ENCODE measurements around the gene TMEM132C.
"Not testable (repeated sequence)": the region's sequence is repeated elsewhere in the genome, so short reads cannot be mapped to it uniquely, and the experiment has no call there.

The TMEM132C gene

DNA sequence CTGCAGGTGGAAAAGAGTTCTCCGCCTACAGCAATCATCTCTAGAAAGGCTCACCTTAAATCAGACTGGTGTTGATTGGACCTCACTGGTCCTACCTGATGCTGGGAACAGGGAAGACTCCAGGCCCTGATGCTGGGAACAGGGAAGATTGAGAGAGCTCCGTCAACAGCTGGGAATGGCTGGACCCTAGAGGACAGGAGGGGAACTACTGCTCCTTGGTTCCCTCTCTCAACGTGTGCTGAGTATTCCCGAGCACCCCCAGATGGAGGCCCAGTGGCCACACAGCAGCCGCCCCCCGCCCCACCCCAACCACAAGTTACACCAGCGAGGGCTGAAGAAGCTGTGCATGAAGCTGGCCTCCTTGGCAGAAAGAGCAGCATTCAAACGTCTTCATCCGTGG is 316.5 kb downstream of the TMEM132C start:
- peaks cover 20% of the 10 kb centered on the region for H3K9me3 Mint-ChIP-seq
- no peak overlapping the region for H3K4me3 Mint-ChIP-seq

DNA sequence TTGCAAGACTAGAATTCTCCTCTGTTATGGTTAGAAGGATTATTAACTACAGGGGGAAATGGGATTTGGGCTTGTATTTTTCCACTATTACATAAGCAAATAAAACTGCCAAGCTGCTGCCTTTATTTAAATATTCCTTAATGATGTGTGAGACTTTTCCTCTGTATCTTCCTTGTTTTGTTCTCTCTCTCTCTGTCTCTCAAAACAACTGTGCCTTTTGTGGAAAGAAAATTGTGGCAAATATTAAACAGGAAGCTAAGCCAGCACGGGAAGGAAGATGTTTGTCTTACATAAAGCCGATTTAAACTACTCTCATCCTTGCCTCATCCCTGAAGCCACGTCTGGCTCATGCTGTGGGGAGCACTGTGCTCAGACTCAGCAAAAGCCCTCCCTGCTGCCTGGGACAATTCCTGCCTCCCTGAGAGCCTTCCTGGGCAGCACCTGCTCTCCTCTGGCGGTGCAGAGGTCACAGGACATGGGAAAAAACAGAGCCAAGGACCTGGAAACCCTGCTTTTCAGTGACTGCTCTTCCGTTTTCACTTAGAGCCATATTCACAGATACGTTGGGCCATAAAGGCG is 319.6 kb downstream of the TMEM132C start:
- no peaks in the 10 kb centered on the region for H3K27me3 Mint-ChIP-seq (ENCODE audit: low read depth)
- no peaks in the 10 kb centered on the region for H3K4me1 Mint-ChIP-seq (ENCODE audit: low read depth)
- H3K9me3 Mint-ChIP-seq = peaks cover 8% of the 10 kb centered on the region
- no peak overlapping the region for H3K4me3 Mint-ChIP-seq
- no peaks in the 10 kb centered on the region for H3K36me3 Mint-ChIP-seq (ENCODE audit: low read depth)
- no peak overlapping the region for H3K27ac Mint-ChIP-seq

More for the DNA sequence above, 316.5 kb downstream of the TMEM132C start:
- H3K27ac Mint-ChIP-seq = no peak overlapping the region
- H3K27me3 Mint-ChIP-seq (ENCODE audit: low read depth) = no peaks in the 10 kb centered on the region
- no peaks in the 10 kb centered on the region for H3K4me1 Mint-ChIP-seq (ENCODE audit: low read depth)
- H3K36me3 Mint-ChIP-seq (ENCODE audit: low read depth) = no peaks in the 10 kb centered on the region

GRCh38 chr12:128587918-128588317 is 320.9 kb downstream of the TMEM132C start:
- no peaks in the 10 kb centered on the region for H3K36me3 Mint-ChIP-seq (ENCODE audit: low read depth)
- no peak overlapping the region for H3K4me3 Mint-ChIP-seq
- H3K9me3 Mint-ChIP-seq = no peaks in the 10 kb centered on the region
- H3K4me1 Mint-ChIP-seq (ENCODE audit: low read depth) = no peaks in the 10 kb centered on the region
- no peak overlapping the region for H3K27ac Mint-ChIP-seq
- no peaks in the 10 kb centered on the region for H3K27me3 Mint-ChIP-seq (ENCODE audit: low read depth)

GRCh38 chr12:128592220-128592744 is 325.3 kb downstream of the TMEM132C start:
- Mint-ChIP-seq H3K36me3 (ENCODE audit: low read depth) (no peaks in the 10 kb centered on the region), H3K4me1 (ENCODE audit: low read depth) (no peaks in the 10 kb centered on the region), H3K27ac (no peak overlapping the region), H3K9me3 (no peaks in the 10 kb centered on the region), H3K4me3 (no peak overlapping the region), H3K27me3 (ENCODE audit: low read depth) (no peaks in the 10 kb centered on the region)

DNA sequence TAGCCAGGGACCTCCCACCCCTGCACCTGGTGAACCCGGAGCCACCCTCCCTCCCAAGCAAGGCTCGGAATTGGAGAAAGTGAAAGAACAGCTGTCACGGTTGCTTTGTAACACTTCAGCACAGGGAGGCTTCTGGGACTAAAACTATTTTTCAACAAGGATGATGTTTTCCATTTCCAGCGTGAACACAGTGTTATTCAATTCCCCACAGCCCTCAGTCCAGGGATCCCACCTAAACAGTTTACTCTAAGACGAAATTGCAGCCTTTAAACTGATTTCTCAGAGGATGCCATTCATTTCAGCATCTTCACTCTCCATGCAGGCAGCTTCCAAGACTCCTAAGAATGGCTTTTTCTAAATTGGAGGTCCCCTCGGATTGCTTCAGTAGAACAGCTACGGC is 327.6 kb downstream of the TMEM132C start:
- Mint-ChIP-seq H3K27me3 (ENCODE audit: low read depth) (no peaks in the 10 kb centered on the region), H3K4me1 (ENCODE audit: low read depth) (no peaks in the 10 kb centered on the region), H3K27ac (no peak overlapping the region), H3K36me3 (ENCODE audit: low read depth) (no peaks in the 10 kb centered on the region), H3K4me3 (no peak overlapping the region), H3K9me3 (peaks cover 4% of the 10 kb centered on the region)

GRCh38 chr12:128595609-128596008 is 328.6 kb downstream of the TMEM132C start:
- Mint-ChIP-seq H3K9me3 (peaks cover 4% of the 10 kb centered on the region), H3K4me3 (no peak overlapping the region)

DNA sequence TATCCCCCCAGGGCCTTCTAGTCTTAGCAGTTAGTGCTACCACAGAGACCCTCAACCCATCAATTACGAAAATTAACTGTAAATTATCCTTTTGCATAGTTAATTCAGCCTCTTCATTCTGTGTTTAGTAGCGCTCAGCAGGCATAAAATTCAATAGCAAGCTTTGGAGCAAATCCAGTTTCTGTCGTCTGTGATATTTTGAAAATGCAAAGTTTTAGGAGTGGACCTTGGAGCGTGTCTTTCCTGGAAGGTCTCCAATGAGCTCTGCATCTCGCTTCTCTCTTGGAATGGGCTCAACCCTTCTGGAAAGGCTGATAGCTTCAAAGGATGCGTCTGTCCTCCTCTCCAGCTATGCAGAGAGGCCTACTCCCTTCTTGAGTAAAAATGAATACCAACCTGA is 333.9 kb downstream of the TMEM132C start:
- Mint-ChIP-seq H3K4me3 (no peak overlapping the region), H3K27ac (no peak overlapping the region), H3K4me1 (ENCODE audit: low read depth) (no peaks in the 10 kb centered on the region), H3K9me3 (peaks cover 4% of the 10 kb centered on the region), H3K27me3 (ENCODE audit: low read depth) (no peaks in the 10 kb centered on the region), H3K36me3 (ENCODE audit: low read depth) (no peaks in the 10 kb centered on the region)

More at GRCh38 chr12:128595609-128596008, 328.6 kb downstream of the TMEM132C start:
- Mint-ChIP-seq H3K27ac (no peak overlapping the region), H3K36me3 (ENCODE audit: low read depth) (no peaks in the 10 kb centered on the region), H3K4me1 (ENCODE audit: low read depth) (no peaks in the 10 kb centered on the region), H3K27me3 (ENCODE audit: low read depth) (no peaks in the 10 kb centered on the region)

GRCh38 chr12:128603573-128604115 is 336.7 kb downstream of the TMEM132C start:
- no peak overlapping the region for H3K4me3 Mint-ChIP-seq
- no peak overlapping the region for H3K27ac Mint-ChIP-seq
- H3K9me3 Mint-ChIP-seq = no peaks in the 10 kb centered on the region
- H3K27me3 Mint-ChIP-seq (ENCODE audit: low read depth) = no peaks in the 10 kb centered on the region
- no peaks in the 10 kb centered on the region for H3K4me1 Mint-ChIP-seq (ENCODE audit: low read depth)
- no peaks in the 10 kb centered on the region for H3K36me3 Mint-ChIP-seq (ENCODE audit: low read depth)

- H3K36me3 Mint-ChIP-seq (ENCODE audit: low read depth); H3K27me3 Mint-ChIP-seq (ENCODE audit: low read depth); H3K9me3 Mint-ChIP-seq; H3K4me3 Mint-ChIP-seq; H3K4me1 Mint-ChIP-seq (ENCODE audit: low read depth); H3K27ac Mint-ChIP-seq: not testable (repeated sequence)
These were observed 337.2 kb downstream of the TMEM132C start for GRCh38 chr12:128604219-128604618.

GRCh38 chr12:128606051-128606450 is 339.1 kb downstream of the TMEM132C start:
- H3K4me3 Mint-ChIP-seq = no peak overlapping the region
- H3K9me3 Mint-ChIP-seq = no peaks in the 10 kb centered on the region
- no peaks in the 10 kb centered on the region for H3K36me3 Mint-ChIP-seq (ENCODE audit: low read depth)
- H3K27me3 Mint-ChIP-seq (ENCODE audit: low read depth) = no peaks in the 10 kb centered on the region
- no peak overlapping the region for H3K27ac Mint-ChIP-seq
- H3K4me1 Mint-ChIP-seq (ENCODE audit: low read depth) = no peaks in the 10 kb centered on the region

DNA sequence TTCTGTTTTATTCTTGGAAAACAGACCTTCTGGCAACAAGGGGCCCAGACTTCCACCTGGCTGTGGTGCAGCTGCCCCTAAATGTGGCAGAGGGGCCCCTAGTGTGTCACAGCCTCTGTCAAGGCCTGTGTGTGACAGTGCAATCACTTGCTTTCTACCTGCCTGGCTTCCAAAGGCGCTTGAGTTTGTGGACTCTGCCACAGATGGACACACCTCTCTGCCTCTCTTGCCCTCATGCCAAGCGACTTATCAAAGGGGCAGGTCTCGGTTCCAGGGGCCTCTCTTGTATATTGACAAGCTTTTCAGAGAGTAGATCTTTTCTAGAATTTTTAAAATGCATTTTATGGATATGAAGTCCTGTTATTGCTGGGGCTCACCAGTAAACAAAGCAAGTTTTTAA is 339.6 kb downstream of the TMEM132C start:
- H3K27ac Mint-ChIP-seq = no peak overlapping the region
- H3K9me3 Mint-ChIP-seq = no peaks in the 10 kb centered on the region
- H3K4me1 Mint-ChIP-seq (ENCODE audit: low read depth) = no peaks in the 10 kb centered on the region
- no peak overlapping the region for H3K4me3 Mint-ChIP-seq
- no peaks in the 10 kb centered on the region for H3K27me3 Mint-ChIP-seq (ENCODE audit: low read depth)
- no peaks in the 10 kb centered on the region for H3K36me3 Mint-ChIP-seq (ENCODE audit: low read depth)

DNA sequence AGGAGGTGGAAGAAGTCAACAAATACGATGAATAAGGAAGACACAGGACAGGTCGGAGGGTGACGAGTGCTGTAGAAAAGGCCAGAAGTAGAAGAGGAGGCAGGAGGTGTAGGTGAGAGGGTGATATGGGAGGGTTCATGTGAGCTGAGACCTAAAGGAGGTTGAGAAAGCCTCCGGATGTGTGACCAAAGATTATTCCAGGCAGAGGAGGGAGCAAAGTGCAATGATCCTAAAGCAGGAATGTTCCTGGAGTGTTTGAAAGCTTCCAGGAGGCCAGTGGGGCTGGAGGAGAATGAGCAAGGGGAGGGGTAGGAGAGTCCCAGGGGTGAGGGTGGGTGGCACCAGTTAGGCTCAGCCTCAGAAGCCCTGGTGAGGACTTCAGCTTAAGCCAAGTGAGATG is 340.0 kb downstream of the TMEM132C start:
- Mint-ChIP-seq H3K27me3 (ENCODE audit: low read depth) (no peaks in the 10 kb centered on the region), H3K27ac (no peak overlapping the region), H3K4me1 (ENCODE audit: low read depth) (no peaks in the 10 kb centered on the region), H3K36me3 (ENCODE audit: low read depth) (no peaks in the 10 kb centered on the region), H3K9me3 (no peaks in the 10 kb centered on the region), H3K4me3 (no peak overlapping the region)

DNA sequence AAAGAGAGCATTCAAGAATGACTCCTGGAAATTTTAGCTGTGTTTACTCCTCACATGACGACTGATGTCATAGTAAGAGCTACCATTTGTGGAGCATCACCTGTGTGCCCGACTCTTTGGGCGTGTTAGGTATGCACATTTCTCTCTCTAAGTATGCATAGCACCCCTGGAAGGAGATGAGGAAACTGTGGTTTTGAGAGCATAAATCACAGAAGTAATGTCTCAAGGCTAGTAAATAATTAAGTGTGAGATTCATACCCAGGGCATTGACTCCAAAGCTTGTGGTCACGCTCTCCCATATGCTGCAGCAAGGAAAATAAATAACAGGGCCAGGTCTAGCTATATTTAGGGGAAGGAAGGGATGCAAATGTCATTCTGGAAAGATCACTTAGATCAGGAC is 340.7 kb downstream of the TMEM132C start:
- Mint-ChIP-seq H3K9me3 (no peaks in the 10 kb centered on the region), H3K36me3 (ENCODE audit: low read depth) (no peaks in the 10 kb centered on the region), H3K4me1 (ENCODE audit: low read depth) (no peaks in the 10 kb centered on the region), H3K27ac (no peak overlapping the region), H3K4me3 (no peak overlapping the region), H3K27me3 (ENCODE audit: low read depth) (no peaks in the 10 kb centered on the region)

GRCh38 chr12:128609861-128610260 is 342.9 kb downstream of the TMEM132C start:
- no peaks in the 10 kb centered on the region for H3K9me3 Mint-ChIP-seq
- no peaks in the 10 kb centered on the region for H3K4me1 Mint-ChIP-seq (ENCODE audit: low read depth)
- no peaks in the 10 kb centered on the region for H3K36me3 Mint-ChIP-seq (ENCODE audit: low read depth)
- no peak overlapping the region for H3K4me3 Mint-ChIP-seq
- no peaks in the 10 kb centered on the region for H3K27me3 Mint-ChIP-seq (ENCODE audit: low read depth)
- no peak overlapping the region for H3K27ac Mint-ChIP-seq

- H3K9me3 Mint-ChIP-seq = no peaks in the 10 kb centered on the region
- no peaks in the 10 kb centered on the region for H3K36me3 Mint-ChIP-seq (ENCODE audit: low read depth)
- H3K4me3 Mint-ChIP-seq = no peak overlapping the region
- no peaks in the 10 kb centered on the region for H3K4me1 Mint-ChIP-seq (ENCODE audit: low read depth)
- no peaks in the 10 kb centered on the region for H3K27me3 Mint-ChIP-seq (ENCODE audit: low read depth)
- H3K27ac Mint-ChIP-seq = no peak overlapping the region
These were observed 344.8 kb downstream of the TMEM132C start for GRCh38 chr12:128611736-128612135.
